Panc1 (cell line): Measurements from ENCODE around the gene INPP5E. TPM values are rescaled to one million over a fixed set of nuclear protein-coding genes. Genes with fewer than 3 reads are reported as not detected.

Experiments used
- ATAC-seq: fragments of 200-7000 bp; cut with Tn5 transposase; 2 replicates; pipeline ENCODE4 v1.9.1; 2020; ENCODE audit warnings: mild to moderate bottlenecking, moderate library complexity
- Bru-seq: library from RNA; stranded (reverse); fragments of 400-500 nt; gene quantifications from one replicate; lab custom pipeline; 2021; lab: Mats Ljungman, UMichigan
- BruChase-seq, 2 experiments: library from RNA; stranded (reverse); fragments of 400-500 nt; gene quantifications; one replicate each; lab custom pipeline; 2021; lab: Mats Ljungman, UMichigan
- BruUV-seq: library from RNA; stranded (reverse); fragments of 400-500 nt; replicated peaks from 2 replicates; lab custom pipeline; 2021; lab: Mats Ljungman, UMichigan
- CTCF ChIA-PET: fragments of 300-600 bp; sonication (Branson Sonifier 250); formaldehyde crosslinking; loops from one replicate; lab custom pipeline; 2022; ENCODE audit warnings: antibody characterized with exemption; lab: Charles Lee
- POLR2A ChIA-PET: fragments of 300-600 bp; sonication (Branson Sonifier 250); formaldehyde crosslinking; loops from one replicate; lab custom pipeline; 2022; ENCODE audit warnings: antibody characterized with exemption; lab: Charles Lee
- DNase-seq: peaks from one replicate; pipeline ENCODE4 v3.0.0-alpha.2; 2010; ENCODE audit warnings: low read depth, low spot score
- H3K27ac ChIP-seq: 2 replicates; pipeline ENCODE4 v1.5.1; 2011; ENCODE audit warnings: mild to moderate bottlenecking, low read length, inconsistent platforms
- H3K27me3 ChIP-seq: fragments of 200-500 bp; sonication (Bioruptor generic); 2 replicates; pipeline ENCODE4 v1.6.0; 2014; ENCODE audit warnings: low read length, inconsistent platforms; ENCODE audit not compliant: control insufficient read depth, insufficient read depth
- H3K36me3 ChIP-seq: fragments of 200-500 bp; sonication (Bioruptor generic); 2 replicates; pipeline ENCODE4 v1.5.1; 2014; ENCODE audit warnings: inconsistent platforms, mild to moderate bottlenecking, low read length, moderate library complexity; ENCODE audit not compliant: control insufficient read depth, insufficient read depth
- H3K4me1 ChIP-seq: 2 replicates; pipeline ENCODE4 v1.5.1; 2011; ENCODE audit warnings: inconsistent platforms, mild to moderate bottlenecking, low read length, moderate library complexity; ENCODE audit not compliant: control insufficient read depth, insufficient read depth
- H3K4me3 ChIP-seq, 2 experiments: 2 replicates each; pipeline ENCODE4 v1.5.1; 2011 to 2012; ENCODE audit warnings: low read depth in 2 of 2, low read length in 2 of 2, mild to moderate bottlenecking in 2 of 2, inconsistent platforms in 1 of 2, moderate library complexity in 1 of 2
- H3K9me3 ChIP-seq: fragments of 200-500 bp; sonication (Bioruptor generic); 2 replicates; pipeline ENCODE4 v1.5.1; 2014; ENCODE audit warnings: low read depth, mild to moderate bottlenecking, inconsistent platforms, low read length, moderate library complexity; ENCODE audit not compliant: control insufficient read depth, insufficient read depth
- POLR2AphosphoS5 ChIP-seq: IDR thresholded peaks from 2 replicates; pipeline ENCODE4 v1.6.1; 2012; ENCODE audit warnings: mild to moderate bottlenecking, low read depth, low read length, moderate library complexity
- SIN3A ChIP-seq: IDR thresholded peaks from 2 replicates; pipeline ENCODE4 v1.6.1; 2012; ENCODE audit warnings: low read depth, mild to moderate bottlenecking, low read length, moderate library complexity, borderline replicate concordance; ENCODE audit not compliant: insufficient read depth
- in situ Hi-C: cut with HindIII; loops from 2 replicates; pipeline ENCODE4 v1.10.0; 2016; ENCODE audit warnings: low sequenced_read_pairs, low pct_unique_long_range_greater_than_20kb
- intact Hi-C: fragments of 100-400 bp; cut with micrococcal nuclease; formaldehyde crosslinking; loops from one replicate; pipeline ENCODE4 v1.10.0; 2022; ENCODE audit not compliant: unreplicated experiment
- long read RNA-seq: library from polyadenylated mRNA; unstranded; transcript quantifications from one replicate; pipeline ENCODE4 v2.0.0, GENCODE V29; 2021; ENCODE audit not compliant: unreplicated experiment
- polyA plus RNA-seq: library from polyadenylated mRNA; unstranded; fragments of >200 nt; gene quantifications from one replicate; pipeline ENCODE4 v1.2.1, GENCODE V29; 2012; ENCODE audit warnings: missing spikeins; ENCODE audit not compliant: insufficient read length
- total RNA-seq: library from RNA; stranded (reverse); gene quantifications from one replicate; pipeline ENCODE4 v1.2.1, GENCODE V29; 2021; ENCODE audit not compliant: unreplicated experiment
- TF ChIP-seq, protein P1 (sequence below), 2 experiments: IDR thresholded peaks; 2 replicates each; pipeline ENCODE4 v1.6.1; 2011 to 2012; ENCODE audit warnings: low read depth in 2 of 2, control low read depth in 1 of 2, low read length in 1 of 2, mild to moderate bottlenecking in 1 of 2, moderate library complexity in 1 of 2; ENCODE audit not compliant: insufficient read depth in 1 of 2
- TF ChIP-seq, protein P2 (sequence below): fragments of 450-650 bp; IDR thresholded peaks from 2 replicates; pipeline ENCODE4 v1.5.1; 2017; ENCODE audit warnings: mild to moderate bottlenecking

Gene INPP5E, protein sequence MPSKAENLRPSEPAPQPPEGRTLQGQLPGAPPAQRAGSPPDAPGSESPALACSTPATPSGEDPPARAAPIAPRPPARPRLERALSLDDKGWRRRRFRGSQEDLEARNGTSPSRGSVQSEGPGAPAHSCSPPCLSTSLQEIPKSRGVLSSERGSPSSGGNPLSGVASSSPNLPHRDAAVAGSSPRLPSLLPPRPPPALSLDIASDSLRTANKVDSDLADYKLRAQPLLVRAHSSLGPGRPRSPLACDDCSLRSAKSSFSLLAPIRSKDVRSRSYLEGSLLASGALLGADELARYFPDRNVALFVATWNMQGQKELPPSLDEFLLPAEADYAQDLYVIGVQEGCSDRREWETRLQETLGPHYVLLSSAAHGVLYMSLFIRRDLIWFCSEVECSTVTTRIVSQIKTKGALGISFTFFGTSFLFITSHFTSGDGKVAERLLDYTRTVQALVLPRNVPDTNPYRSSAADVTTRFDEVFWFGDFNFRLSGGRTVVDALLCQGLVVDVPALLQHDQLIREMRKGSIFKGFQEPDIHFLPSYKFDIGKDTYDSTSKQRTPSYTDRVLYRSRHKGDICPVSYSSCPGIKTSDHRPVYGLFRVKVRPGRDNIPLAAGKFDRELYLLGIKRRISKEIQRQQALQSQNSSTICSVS
- total RNA-seq: 14.1 TPM
- 13.3 TPM for polyA plus RNA-seq
- Bru-seq, nascent RNA: percentile 49 among the genes with signal in this experiment
- BruChase-seq, experiment 1, labeled RNA remaining after a 2-hour chase: percentile 64 among the genes with signal in this experiment
- BruChase-seq, experiment 2, labeled RNA remaining after a 6-hour chase: percentile 58 among the genes with signal in this experiment
- long read RNA-seq, full-length matches to known transcripts: 13 of 39 reads
- long read RNA-seq, partial matches to known transcripts: 12 of 39 reads
- long read RNA-seq, other reads (novel, unspliced or antisense): 14 of 39 reads

DNA sequence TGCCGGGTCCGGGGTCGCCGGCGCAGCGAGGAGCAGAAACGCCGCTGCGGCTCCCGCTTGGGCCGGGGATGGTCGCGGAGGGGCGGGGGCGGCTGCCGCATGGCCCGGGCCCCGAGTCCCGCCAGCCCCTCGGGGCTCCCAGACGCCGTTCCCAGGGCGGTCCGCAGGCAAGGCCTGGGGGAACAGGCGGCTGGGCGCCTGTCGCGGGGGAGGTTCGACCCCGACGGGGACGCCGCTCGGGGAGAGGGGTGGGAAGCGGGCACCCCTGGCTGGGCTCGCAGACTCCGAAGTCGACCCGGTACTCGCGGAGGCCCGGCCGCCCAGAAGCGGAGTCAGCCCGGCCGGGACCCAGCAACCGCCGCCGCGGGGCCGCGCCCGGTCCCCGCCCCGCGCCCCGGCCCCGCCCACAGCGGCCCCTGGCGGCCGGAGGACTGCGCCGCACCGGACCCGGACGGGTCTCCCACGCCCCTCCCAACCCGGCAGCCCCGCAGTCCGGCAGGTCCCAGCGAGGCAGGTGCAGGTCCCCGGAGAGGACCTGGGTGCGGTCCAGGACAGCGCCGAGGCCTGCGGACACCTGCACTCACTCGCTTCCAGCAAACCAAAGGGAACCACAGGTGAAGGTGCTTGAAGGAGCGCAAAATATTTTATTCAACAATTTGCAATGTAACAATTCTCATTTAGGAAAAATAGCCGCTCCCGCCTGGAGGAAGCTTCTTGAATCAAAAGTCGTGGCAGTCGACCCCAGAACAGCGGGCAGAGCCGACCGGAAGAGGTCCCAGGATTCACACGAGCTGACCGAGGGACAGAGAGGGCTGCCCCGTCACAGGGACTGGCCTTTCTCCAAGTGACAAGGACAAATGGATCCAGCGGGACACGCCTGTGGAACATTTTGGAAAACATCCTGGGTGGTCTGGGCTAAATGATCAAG lies at the start of gene INPP5E:
Gene INPP5E (minus strand): TSS at position 365 of the 928 bp plus-strand sequence. CDS start 426 bp downstream, outside the sequence.
- peak within 1 kb of the TSS; percentile 54 for H3K27ac ChIP-seq
- H3K36me3 ChIP-seq: no peaks in the 10 kb centered on the region; the same call in 1 of the 2 replicates
- ChIA-PET POLR2A (interaction anchor here (0.6 kb wide), 1 partner anchor 12 kb away, joined by 4 read pairs; no protein-coding TSS in a partner anchor), CTCF (no interaction called here)
- intact Hi-C loops: no loop called here
- TF ChIP-seq SIN3A (peak; percentile 77; the same call in 1 of the 2 replicates), POLR2AphosphoS5 (peak; percentile 61; the same call in 1 of the 2 replicates)
- TF ChIP-seq, protein P1, sequence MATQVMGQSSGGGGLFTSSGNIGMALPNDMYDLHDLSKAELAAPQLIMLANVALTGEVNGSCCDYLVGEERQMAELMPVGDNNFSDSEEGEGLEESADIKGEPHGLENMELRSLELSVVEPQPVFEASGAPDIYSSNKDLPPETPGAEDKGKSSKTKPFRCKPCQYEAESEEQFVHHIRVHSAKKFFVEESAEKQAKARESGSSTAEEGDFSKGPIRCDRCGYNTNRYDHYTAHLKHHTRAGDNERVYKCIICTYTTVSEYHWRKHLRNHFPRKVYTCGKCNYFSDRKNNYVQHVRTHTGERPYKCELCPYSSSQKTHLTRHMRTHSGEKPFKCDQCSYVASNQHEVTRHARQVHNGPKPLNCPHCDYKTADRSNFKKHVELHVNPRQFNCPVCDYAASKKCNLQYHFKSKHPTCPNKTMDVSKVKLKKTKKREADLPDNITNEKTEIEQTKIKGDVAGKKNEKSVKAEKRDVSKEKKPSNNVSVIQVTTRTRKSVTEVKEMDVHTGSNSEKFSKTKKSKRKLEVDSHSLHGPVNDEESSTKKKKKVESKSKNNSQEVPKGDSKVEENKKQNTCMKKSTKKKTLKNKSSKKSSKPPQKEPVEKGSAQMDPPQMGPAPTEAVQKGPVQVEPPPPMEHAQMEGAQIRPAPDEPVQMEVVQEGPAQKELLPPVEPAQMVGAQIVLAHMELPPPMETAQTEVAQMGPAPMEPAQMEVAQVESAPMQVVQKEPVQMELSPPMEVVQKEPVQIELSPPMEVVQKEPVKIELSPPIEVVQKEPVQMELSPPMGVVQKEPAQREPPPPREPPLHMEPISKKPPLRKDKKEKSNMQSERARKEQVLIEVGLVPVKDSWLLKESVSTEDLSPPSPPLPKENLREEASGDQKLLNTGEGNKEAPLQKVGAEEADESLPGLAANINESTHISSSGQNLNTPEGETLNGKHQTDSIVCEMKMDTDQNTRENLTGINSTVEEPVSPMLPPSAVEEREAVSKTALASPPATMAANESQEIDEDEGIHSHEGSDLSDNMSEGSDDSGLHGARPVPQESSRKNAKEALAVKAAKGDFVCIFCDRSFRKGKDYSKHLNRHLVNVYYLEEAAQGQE (IDR thresholded peaks at IDR 0.05; ENCODE audit: insufficient read depth in 1 of 2, low read depth in 2 of 2, low read length in 1 of 2): no peak
- TF ChIP-seq, protein P2, sequence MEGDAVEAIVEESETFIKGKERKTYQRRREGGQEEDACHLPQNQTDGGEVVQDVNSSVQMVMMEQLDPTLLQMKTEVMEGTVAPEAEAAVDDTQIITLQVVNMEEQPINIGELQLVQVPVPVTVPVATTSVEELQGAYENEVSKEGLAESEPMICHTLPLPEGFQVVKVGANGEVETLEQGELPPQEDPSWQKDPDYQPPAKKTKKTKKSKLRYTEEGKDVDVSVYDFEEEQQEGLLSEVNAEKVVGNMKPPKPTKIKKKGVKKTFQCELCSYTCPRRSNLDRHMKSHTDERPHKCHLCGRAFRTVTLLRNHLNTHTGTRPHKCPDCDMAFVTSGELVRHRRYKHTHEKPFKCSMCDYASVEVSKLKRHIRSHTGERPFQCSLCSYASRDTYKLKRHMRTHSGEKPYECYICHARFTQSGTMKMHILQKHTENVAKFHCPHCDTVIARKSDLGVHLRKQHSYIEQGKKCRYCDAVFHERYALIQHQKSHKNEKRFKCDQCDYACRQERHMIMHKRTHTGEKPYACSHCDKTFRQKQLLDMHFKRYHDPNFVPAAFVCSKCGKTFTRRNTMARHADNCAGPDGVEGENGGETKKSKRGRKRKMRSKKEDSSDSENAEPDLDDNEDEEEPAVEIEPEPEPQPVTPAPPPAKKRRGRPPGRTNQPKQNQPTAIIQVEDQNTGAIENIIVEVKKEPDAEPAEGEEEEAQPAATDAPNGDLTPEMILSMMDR: peak; percentile 96
- H3K27me3 ChIP-seq: no peaks in the 10 kb centered on the region
- H3K4me3 ChIP-seq: peak within 1 kb of the TSS; percentile 62 to 69
- no peaks in the 10 kb centered on the region for H3K9me3 ChIP-seq
- in situ Hi-C loops: no loop called here
- BruUV-seq: no TSS peak
- no peaks in the 10 kb centered on the region for H3K4me1 ChIP-seq
- ATAC-seq: peak; percentile 89
- no peak for DNase-seq
